Measurements from ENCODE around the gene TRPT1. TPM values are rescaled to one million over a fixed set of nuclear protein-coding genes. Genes with fewer than 3 reads are reported as not detected.

The TRPT1 gene
- total and polyA plus RNA-seq, 9 of the 15 experiments (the other 6 are each of a cell fraction or from before 2014, with no cell fraction given): 4.6 to 41.7 (median 23.1) TPM

- no peak for TF ChIP-seq XRCC3 (IDR thresholded peaks at IDR 0.05)
- TF ChIP-seq MTA1 (IDR thresholded peaks at IDR 0.05; ENCODE audit: borderline replicate concordance): no peak
- no peak for TF ChIP-seq ARHGAP35 (IDR thresholded peaks at IDR 0.05; ENCODE audit: partially characterized antibody)
- TF ChIP-seq CHD4 (IDR thresholded peaks at IDR 0.05; ENCODE audit: insufficient read depth, insufficient replicate concordance, low read depth, low read length, poor library complexity, severe bottlenecking): no peak
- TF ChIP-seq ZNF76 (CRISPR knock-in tag; IDR thresholded peaks at IDR 0.05; ENCODE audit: borderline replicate concordance): no peak
- peak; percentile 92 for TF ChIP-seq KDM5B (IDR thresholded peaks at IDR 0.05; ENCODE audit: insufficient replicate concordance, low read depth, low read length)
- TF ChIP-seq SNAPC5 (CRISPR knock-in tag; IDR thresholded peaks at IDR 0.05): no peak
- no peak for TF ChIP-seq TGIF2 (CRISPR knock-in tag; IDR thresholded peaks at IDR 0.05)
- TF ChIP-seq MYNN (IDR thresholded peaks at IDR 0.05): no peak; the same call in 1 of the 2 replicates
- TF ChIP-seq MYNN (CRISPR knock-in tag; IDR thresholded peaks at IDR 0.05): no peak
- TF ChIP-seq PML (IDR thresholded peaks at IDR 0.05; ENCODE audit: low read length): no peak; the same call in 1 of the 2 replicates
- no peak for TF ChIP-seq STAG1 (CRISPR knock-in tag; IDR thresholded peaks at IDR 0.05; ENCODE audit: borderline replicate concordance)
- no peak for TF ChIP-seq KAT2B (IDR thresholded peaks at IDR 0.05; ENCODE audit: low read depth, low read length)
- no peak for TF ChIP-seq ZNF717 (CRISPR knock-in tag; IDR thresholded peaks at IDR 0.05)
- TF ChIP-seq KDM4B (IDR thresholded peaks at IDR 0.05; ENCODE audit: borderline replicate concordance in 2 of 2, low read depth in 1 of 2): no peak
- no peak for TF ChIP-seq MIER1 (IDR thresholded peaks at IDR 0.05; ENCODE audit: low read depth)
- no peak for TF ChIP-seq CLOCK (CRISPR knock-in tag; IDR thresholded peaks at IDR 0.05; ENCODE audit: borderline replicate concordance)
- peak; percentile 75 for TF ChIP-seq POLR2G (IDR thresholded peaks at IDR 0.05; ENCODE audit: low read depth, low read length)
- 0 out of 2 replicates have a peak, but pooled peaks have one; percentile 55 for TF ChIP-seq ZNF584 (CRISPR knock-in tag; IDR thresholded peaks at IDR 0.05; ENCODE audit: low read depth)
- no peak for TF ChIP-seq CHD2 (IDR thresholded peaks at IDR 0.05; ENCODE audit: low read depth, low read length)
- TF ChIP-seq RB1 (IDR thresholded peaks at IDR 0.05; ENCODE audit: low read depth): no peak; the same call in 1 of the 2 replicates
- TF ChIP-seq SNIP1 (IDR thresholded peaks at IDR 0.05; ENCODE audit: low read depth): no peak
- TF ChIP-seq SETDB1 (IDR thresholded peaks at IDR 0.05; ENCODE audit: low read length): no peak
- TF ChIP-seq SAFB (IDR thresholded peaks at IDR 0.05; ENCODE audit: borderline replicate concordance, low read depth, low read length): no peak
- TF ChIP-seq ZEB2 (IDR thresholded peaks at IDR 0.05): no peak
- TF ChIP-seq GABPB2 (CRISPR knock-in tag; conservative IDR thresholded peaks at IDR 0.05): no peak
- TF ChIP-seq NCOA2 (IDR thresholded peaks at IDR 0.05; ENCODE audit: partially characterized antibody in 2 of 2): no peak
- no peak for TF ChIP-seq ASH1L (IDR thresholded peaks at IDR 0.05; ENCODE audit: borderline replicate concordance, low read depth, partially characterized antibody)
Observed at GRCh38 chr11:64181506-64182411, 44.2 kb downstream of the TRPT1 start (continued).
